HEK293T (cell line): Measurements from ENCODE around the gene MEIOSIN.

Source experiments
- CTCF ChIA-PET: fragments of 350-600 bp; formaldehyde crosslinking; extraction: SDS; loops from one replicate; lab custom pipeline; 2021; ENCODE audit warnings: antibody characterized with exemption, inconsistent platforms; lab: Yijun Ruan, JAX
- POLR2A ChIA-PET: fragments of 350-600 bp; formaldehyde crosslinking; extraction: SDS; loops from one replicate; lab custom pipeline; 2020; ENCODE audit warnings: antibody characterized with exemption, inconsistent platforms; lab: Yijun Ruan, JAX
- DNase-seq: peaks from one replicate; pipeline ENCODE4 v3.0.0; 2012; ENCODE audit warnings: mixed read lengths; ENCODE audit errors: extremely low spot score
- ARNT ChIP-seq: fragments of 450-650 bp; IDR thresholded peaks from 2 replicates; pipeline ENCODE4 v1.6.1; 2017; ENCODE audit warnings: mild to moderate bottlenecking
- CTBP1 ChIP-seq: fragments of 450-650 bp; IDR thresholded peaks from 2 replicates; pipeline ENCODE4 v1.6.1; 2016; ENCODE audit warnings: borderline replicate concordance
- ELF4 ChIP-seq: fragments of 450-650 bp; IDR thresholded peaks from 2 replicates; pipeline ENCODE4 v1.6.1; 2017; ENCODE audit warnings: antibody characterized with exemption
- FOXA1 ChIP-seq: fragments of 450-650 bp; IDR thresholded peaks from 2 replicates; pipeline ENCODE4 v1.6.1; 2016; ENCODE audit warnings: mild to moderate bottlenecking
- FOXK2 ChIP-seq: fragments of 450-650 bp; IDR thresholded peaks from 2 replicates; pipeline ENCODE4 v1.6.1; 2016; ENCODE audit warnings: mild to moderate bottlenecking
- FOXM1 ChIP-seq: fragments of 450-650 bp; IDR thresholded peaks from 2 replicates; pipeline ENCODE4 v1.6.1; 2017; ENCODE audit warnings: mild to moderate bottlenecking, borderline replicate concordance
- HDGF ChIP-seq: fragments of 450-650 bp; IDR thresholded peaks from 2 replicates; pipeline ENCODE4 v1.6.1; 2017; ENCODE audit warnings: antibody characterized with exemption, borderline replicate concordance
- L3MBTL2 ChIP-seq: fragments of 450-650 bp; conservative IDR thresholded peaks from 2 replicates; pipeline ENCODE4 v1.6.1; 2016; ENCODE audit warnings: mild to moderate bottlenecking
- LEF1 ChIP-seq: fragments of 450-650 bp; IDR thresholded peaks from 2 replicates; pipeline ENCODE4 v1.6.1; 2017; ENCODE audit warnings: mild to moderate bottlenecking, borderline replicate concordance
- NFRKB ChIP-seq: fragments of 450-650 bp; IDR thresholded peaks from 2 replicates; pipeline ENCODE4 v1.6.1; 2016; ENCODE audit warnings: mild to moderate bottlenecking, moderate library complexity
- PKNOX1 ChIP-seq: fragments of 450-650 bp; IDR thresholded peaks from 2 replicates; pipeline ENCODE4 v1.6.1; 2016
- SP1 ChIP-seq: fragments of 450-650 bp; IDR thresholded peaks from 2 replicates; pipeline ENCODE4 v1.6.1; 2017
- SUZ12 ChIP-seq: fragments of 450-650 bp; IDR thresholded peaks from 2 replicates; pipeline ENCODE4 v1.6.1; 2016; ENCODE audit warnings: mild to moderate bottlenecking
- TARDBP ChIP-seq: fragments of 450-650 bp; IDR thresholded peaks from 2 replicates; pipeline ENCODE4 v1.6.1; 2016
- ZNF384 ChIP-seq: fragments of 450-650 bp; IDR thresholded peaks from 2 replicates; pipeline ENCODE4 v1.6.1; 2016

The MEIOSIN gene

GRCh38 chr19:45711851-45712698 lies 21.2 kb upstream of the MEIOSIN start:
- TF ChIP-seq CTBP1 (no peak), LEF1 (no peak), ZNF384 (no peak), PKNOX1 (no peak), HDGF (no peak), TARDBP (no peak), L3MBTL2 (no peak), SP1 (no peak), ELF4 (no peak), SUZ12 (no peak), FOXK2 (no peak)
- ChIA-PET POLR2A (interaction anchor here (5.9 kb wide), 1 partner anchor 20 kb away, joined by 41 read pairs; the partner anchor contains the start of genes QPCTL and SNRPD2), CTCF (no interaction called here)
- DNase-seq, result no peak

DNA sequence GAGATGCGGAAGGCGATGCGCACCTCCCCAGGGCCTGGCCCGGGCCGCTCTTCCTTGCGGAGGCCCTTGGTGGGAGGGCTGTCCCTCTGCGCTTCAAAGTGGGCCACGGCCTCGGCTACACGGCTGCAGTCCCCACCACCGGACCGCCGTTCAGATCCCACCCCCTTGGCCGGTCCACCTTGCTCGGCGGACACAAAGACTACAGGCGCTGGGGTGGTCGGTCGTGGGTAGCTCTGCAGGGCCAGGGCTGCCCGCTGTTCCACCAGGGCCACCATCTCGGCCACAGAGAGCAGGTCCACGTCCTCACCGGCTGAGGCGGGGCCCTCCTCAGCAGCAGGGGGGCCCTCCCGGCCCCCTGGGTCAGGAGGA lies 20.6 kb upstream of the MEIOSIN start:
- TF ChIP-seq FOXA1 (no peak), NFRKB (no peak), PKNOX1 (no peak), SP1 (no peak)
- ChIA-PET CTCF (no interaction called here), POLR2A (interaction anchor here (5.9 kb wide), 1 partner anchor 21 kb away, joined by 41 read pairs; the partner anchor contains the start of genes QPCTL and SNRPD2)
- DNase-seq, result no peak

GRCh38 chr19:45713141-45713540 lies 20.1 kb upstream of the MEIOSIN start:
- no peak for DNase-seq
- TF ChIP-seq FOXK2, result no peak
- TF ChIP-seq SP1, result no peak
- TF ChIP-seq CTBP1, result no peak
- TF ChIP-seq L3MBTL2, result no peak
- TF ChIP-seq HDGF, result no peak
- no peak for TF ChIP-seq ZNF384
- no peak for TF ChIP-seq TARDBP
- no peak for TF ChIP-seq ELF4
- no peak for TF ChIP-seq ARNT
- TF ChIP-seq FOXA1, result no peak
- TF ChIP-seq LEF1, result no peak
- TF ChIP-seq SUZ12, result no peak
- TF ChIP-seq PKNOX1, result no peak
- TF ChIP-seq FOXM1, result no peak
- no peak for TF ChIP-seq NFRKB
- CTCF ChIA-PET, result no interaction called here
- POLR2A ChIA-PET, result interaction anchor here (5.9 kb wide), 1 partner anchor 21 kb away, joined by 41 read pairs; the partner anchor contains the start of genes QPCTL and SNRPD2

GRCh38 chr19:45715139-45715538 lies 18.1 kb upstream of the MEIOSIN start:
- TF ChIP-seq SP1 (no peak), PKNOX1 (no peak), FOXA1 (no peak), LEF1 (no peak)
- no peak for DNase-seq
- ChIA-PET CTCF (interaction anchor here (1.0 to 1.4 kb wide), 2 partner anchors 23 to 54 kb away, joined by 4 read pairs; partner anchors contain the start of genes QPCTL, SIX5 and SNRPD2), POLR2A (interaction anchor here (1.0 to 5.9 kb wide), 3 partner anchors 15 to 54 kb away, joined by 3 to 41 read pairs (median 5); partner anchors contain the start of genes FBXO46, QPCTL, SIX5 and SNRPD2)

GRCh38 chr19:45716359-45717130 lies 16.7 kb upstream of the MEIOSIN start:
- ChIA-PET CTCF (interaction anchor here (0.6 to 1.6 kb wide), 3 partner anchors 13 to 361 kb away, joined by 3 to 7 read pairs (median 3); partner anchors contain the start of genes QPCTL and SNRPD2), POLR2A (interaction anchor here (0.6 to 5.9 kb wide), 7 partner anchors 10 to 75 kb away, joined by 3 to 46 read pairs (median 8); partner anchors contain the start of genes FBXO46, QPCTL, SIX5 and SNRPD2)
- TF ChIP-seq CTBP1 (no peak), ZNF384 (no peak), ARNT (no peak), TARDBP (no peak), L3MBTL2 (no peak)
- no peak for DNase-seq
